HG03175 (cell line): ENCODE data around the gene EDIL3.
A peak's percentile ranks its signal among the peaks of the same experiment; 100 is the strongest.
"Not testable (repeated sequence)": the region's sequence is repeated elsewhere in the genome, so short reads cannot be mapped to it uniquely, and the experiment has no call there.

ENCODE experiments used
- ATAC-seq: cut with Tn5 transposase; IDR thresholded peaks from one replicate; pipeline ENCODE4 v1.9.1; 2021; ENCODE audit warnings: mild to moderate bottlenecking, moderate library complexity; ENCODE audit not compliant: unreplicated experiment

The EDIL3 gene

DNA sequence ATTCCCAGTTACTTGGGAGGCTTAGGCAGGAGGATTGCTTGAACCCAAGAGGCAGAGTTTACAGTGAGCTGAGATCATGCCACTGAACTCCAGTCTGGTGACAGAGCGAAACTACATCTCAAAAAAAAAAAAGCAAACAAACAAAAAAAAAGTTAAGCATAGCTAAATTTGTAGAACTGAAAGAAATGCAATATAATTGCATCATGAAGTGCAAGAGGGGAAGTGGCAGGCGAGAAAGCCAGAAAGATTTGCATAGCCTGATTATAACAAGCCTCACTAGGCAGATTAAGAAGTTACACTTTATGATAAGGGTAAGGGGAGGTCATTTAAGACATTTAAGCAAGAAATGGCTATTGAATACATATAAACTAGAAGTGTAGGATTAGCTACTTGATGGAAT, 187.1 kb downstream of the EDIL3 start:
- peak; percentile 59 for ATAC-seq

GRCh38 chr5:84191281-84191680, 193.4 kb downstream of the EDIL3 start:
- no peak for ATAC-seq

- ATAC-seq = no peak
Observed at GRCh38 chr5:84184857-84185256, 199.8 kb downstream of the EDIL3 start.

GRCh38 chr5:84181093-84181492, 203.6 kb downstream of the EDIL3 start:
- no peak for ATAC-seq

- no peak for ATAC-seq
Observed at GRCh38 chr5:84168841-84169240, 215.8 kb downstream of the EDIL3 start.

- ATAC-seq = no peak
Observed at GRCh38 chr5:84163671-84164070, 221.0 kb downstream of the EDIL3 start.

DNA sequence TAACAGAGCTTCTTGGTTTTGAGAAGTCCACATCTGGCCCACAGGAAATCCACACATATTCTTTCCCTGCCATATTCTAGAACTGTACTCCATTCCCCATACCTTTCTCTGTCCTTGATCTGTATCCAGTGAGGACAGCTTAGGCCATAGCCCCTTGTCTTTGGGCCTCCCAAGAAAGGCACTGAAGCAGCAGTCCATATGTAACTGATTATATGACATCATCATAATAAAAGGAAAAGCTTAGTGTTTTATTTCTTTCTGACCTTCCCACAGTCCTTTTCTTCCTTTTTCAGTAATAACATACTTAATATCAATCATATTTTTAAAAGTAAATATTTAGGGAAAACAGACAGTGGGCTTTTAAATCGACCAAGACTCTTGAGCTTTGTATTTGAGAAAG, 222.0 kb downstream of the EDIL3 start:
- no peak for ATAC-seq

- ATAC-seq = not testable (repeated sequence)
Observed at GRCh38 chr5:84160650-84161049, 224.0 kb downstream of the EDIL3 start.

- ATAC-seq = no peak
Observed at GRCh38 chr5:84149094-84149493, 235.6 kb downstream of the EDIL3 start.

DNA sequence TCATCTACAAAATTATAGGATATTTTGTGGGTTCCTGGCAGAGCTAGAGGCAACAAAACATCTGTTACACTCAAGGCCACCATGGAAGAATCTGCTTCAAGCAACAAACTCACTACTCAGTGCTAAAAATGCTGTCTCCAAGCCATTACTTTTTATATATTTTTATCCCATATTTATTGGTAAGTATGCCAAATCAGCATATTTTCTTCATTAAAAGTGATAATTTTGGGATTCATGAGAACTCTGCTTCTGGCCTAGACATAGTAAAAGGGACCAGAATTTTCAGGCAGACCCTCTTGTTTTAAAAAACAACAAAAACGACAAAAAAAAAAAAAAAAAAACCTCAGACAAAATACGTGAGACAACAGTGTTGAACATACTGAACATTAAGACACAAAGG, 236.0 kb downstream of the EDIL3 start:
- ATAC-seq = no peak

DNA sequence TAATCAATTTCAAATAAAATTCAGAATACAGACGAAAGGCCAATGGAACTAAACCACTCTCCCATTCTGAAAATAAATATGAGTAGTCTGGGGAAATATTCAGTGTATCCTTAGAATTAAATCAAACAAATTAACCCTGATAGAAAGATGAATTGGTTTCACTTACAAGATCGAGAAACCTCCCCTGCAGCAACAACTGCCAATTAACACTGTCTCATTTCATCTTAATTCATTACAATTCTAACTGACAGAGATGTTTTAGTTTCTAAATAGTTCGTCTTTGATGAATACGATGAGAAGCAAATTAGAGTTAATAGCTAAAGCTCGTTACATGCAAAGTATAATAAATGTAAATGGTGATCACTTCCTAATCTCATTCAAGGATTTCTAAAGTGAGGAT, 247.1 kb downstream of the EDIL3 start:
- ATAC-seq = no peak

- no peak for ATAC-seq
Observed at GRCh38 chr5:84131372-84131771, 253.3 kb downstream of the EDIL3 start.

DNA sequence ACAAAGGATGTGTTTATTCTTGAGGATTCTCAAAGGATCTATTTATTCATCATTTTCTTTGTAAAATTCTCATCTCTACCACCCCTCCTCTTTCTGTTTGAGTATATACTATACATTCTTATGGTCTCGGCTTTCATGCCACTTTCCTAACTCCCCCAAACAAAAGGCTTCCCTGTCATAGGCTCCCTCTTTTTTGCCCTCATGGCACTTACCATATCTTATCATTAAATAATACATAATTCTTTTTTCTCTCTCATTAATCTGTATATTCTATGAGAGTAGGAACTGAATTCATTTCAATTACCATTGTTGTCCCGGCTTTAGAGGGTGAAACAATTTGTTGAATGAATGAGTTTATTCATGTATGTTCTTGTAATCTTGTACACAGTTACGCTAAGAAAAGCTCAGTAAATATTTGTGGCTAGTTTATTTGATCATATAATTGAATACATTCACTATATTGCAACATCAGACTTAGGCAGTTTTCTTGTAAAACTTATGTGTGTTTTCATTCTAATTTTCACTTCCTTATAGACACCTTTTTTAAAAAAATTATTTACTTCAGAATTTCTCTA, 254.6 kb downstream of the EDIL3 start:
- ATAC-seq = no peak

- ATAC-seq = no peak
Observed at GRCh38 chr5:84125216-84125615, 259.5 kb downstream of the EDIL3 start.

DNA sequence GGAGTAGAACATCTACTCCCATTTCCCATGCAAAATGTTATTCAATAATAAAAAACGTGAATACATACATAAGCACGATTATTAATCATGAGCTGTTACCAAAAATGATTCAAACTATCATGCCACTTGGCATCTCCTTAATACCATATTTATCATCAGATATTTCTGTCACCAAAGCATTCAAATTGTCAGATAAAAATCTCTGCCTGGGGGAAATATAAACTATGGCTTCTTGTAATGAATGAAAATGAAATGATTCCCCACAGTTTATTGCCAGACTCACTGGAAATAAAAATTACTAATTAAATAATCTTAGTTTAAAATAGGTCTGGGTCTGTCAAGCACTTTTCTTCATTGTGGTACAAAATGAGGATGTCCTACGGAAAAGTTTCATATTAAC, 265.4 kb downstream of the EDIL3 start:
- ATAC-seq = no peak

DNA sequence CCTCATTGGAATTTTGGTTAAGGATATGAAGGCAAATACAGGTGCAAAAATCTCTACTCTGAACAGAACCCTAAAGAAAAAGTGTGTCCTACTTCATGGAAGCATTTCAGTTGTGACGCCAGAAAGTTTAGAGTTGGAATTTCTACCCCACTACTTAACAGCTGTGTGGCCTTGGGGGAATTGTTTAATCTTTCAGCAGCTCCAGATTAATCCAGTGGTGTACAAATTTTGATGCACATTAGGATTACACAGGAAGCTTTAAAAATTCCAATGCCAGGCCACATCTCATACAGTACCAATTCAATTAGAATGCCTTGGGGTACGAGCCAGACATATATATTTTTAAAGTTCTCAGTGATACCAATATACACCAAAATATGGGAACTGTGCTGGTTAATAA, 266.1 kb downstream of the EDIL3 start:
- no peak for ATAC-seq

GRCh38 chr5:84115727-84116126, 269.0 kb downstream of the EDIL3 start:
- no peak for ATAC-seq

- ATAC-seq = no peak
Observed at GRCh38 chr5:84113246-84114105, 271.2 kb downstream of the EDIL3 start.

DNA sequence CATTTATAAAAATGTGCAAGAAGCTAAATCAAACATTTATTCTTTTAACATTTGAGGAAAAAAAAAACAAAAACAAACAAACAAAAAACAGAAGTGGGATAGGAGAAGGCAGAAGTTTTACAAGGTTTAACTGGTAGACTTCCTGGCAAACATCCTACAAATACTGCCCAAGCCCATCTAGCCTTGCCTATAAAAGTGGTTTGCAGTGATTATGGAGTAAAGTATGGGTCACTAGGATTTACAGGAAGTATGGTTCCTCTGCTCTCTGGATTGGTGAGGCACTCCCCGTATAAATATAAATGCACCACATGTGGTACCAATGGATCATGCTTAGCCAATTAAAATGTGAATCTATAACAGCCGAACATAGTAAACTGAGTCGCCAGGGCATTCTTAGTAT, 291.9 kb downstream of the EDIL3 start:
- no peak for ATAC-seq

DNA sequence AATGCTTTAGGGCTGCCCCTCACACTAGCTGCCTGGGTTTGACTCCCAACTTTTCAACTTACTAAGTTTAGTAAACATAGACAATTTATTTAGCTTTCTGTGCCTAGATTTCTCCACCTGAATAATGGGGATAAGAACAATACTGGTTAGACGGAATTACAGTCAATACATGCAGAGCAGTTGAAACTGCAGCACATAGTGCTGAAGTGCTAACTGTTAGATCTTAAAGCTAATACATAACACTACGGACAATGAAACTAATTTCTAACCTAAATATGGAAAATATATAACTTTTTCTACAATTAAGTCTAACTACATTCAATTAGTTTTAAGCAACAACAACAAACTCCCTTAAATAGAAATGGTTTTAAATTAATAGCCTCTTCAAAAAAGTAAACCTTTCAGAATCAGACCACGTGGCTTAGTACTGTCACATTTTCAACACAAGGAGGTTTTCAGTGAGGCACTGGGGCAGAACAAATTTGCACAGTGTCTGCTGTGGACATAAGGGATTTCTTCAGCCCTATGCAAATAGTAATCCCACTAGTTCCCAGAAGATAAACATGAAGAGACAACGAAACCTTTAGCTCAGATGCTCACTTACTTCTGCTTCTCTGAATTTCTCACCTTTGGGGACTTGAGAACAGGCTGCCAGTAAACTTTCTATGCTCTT, 293.4 kb downstream of the EDIL3 start:
- no peak for ATAC-seq

DNA sequence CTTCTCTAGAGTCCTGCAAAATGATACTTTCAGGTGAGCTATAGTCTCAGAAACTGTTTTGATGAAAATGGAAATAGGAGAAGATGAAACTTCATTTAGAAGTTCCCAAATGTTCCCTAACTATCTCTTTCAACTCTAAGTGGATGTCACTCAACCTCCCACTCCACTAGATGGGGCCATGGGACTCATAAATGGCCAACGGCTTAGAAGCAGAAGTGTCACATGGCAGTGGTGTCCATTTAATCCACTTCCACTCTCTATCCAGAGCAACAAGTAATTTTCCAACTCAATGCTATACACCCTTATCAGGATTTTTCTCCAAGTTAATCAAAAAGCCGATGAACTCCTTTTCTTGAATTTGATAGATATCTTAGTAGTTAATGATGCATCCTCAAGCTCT, 295.7 kb downstream of the EDIL3 start:
- ATAC-seq = no peak

DNA sequence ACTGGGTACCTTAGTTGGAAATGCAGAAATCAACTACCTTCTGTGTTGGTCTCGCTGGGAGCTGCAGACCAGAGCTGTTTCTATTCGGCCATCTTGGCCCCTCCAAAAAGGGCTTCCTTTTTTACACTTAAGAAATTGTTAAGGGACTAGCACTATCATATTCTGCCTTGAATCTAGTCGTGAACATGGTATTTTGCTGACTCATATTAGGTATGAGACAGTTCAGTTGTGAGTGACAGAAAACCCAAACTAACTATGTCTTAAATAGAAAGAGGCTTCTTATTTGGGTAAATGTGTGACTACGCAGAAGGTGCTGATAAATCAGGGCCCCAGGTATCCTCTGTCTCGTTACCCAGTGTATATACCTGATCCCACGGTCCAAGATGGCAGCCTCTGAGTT, 298.2 kb downstream of the EDIL3 start:
- ATAC-seq = no peak
